Keratinocyte (primary cell): Measurements from ENCODE around the gene SCCPDH. TPM values are rescaled to one million over a fixed set of nuclear protein-coding genes. Genes with fewer than 3 reads are reported as not detected.

Experiments
- DNase-seq: peaks from one replicate; pipeline ENCODE4 v3.0.0-alpha.2; 2011; ENCODE audit warnings: low read depth, missing footprints, low spot score
- FAIRE-seq: peaks from 2 replicates; lab custom pipeline; 2011; peaks lifted over from hg19 to GRCh38; lab: Jason Lieb, UNC
- H2AFZ ChIP-seq: 2 replicates; pipeline ENCODE4 v1.6.0; 2012; ENCODE audit warnings: low read length, control low read depth, inconsistent platforms; ENCODE audit not compliant: control insufficient read depth
- H3K27ac ChIP-seq: 2 replicates; pipeline ENCODE4 v1.5.1; 2011; ENCODE audit warnings: low read length; ENCODE audit not compliant: control insufficient read depth, insufficient read depth
- H3K27me3 ChIP-seq: 3 replicates; pipeline ENCODE4 v1.6.0; 2011; ENCODE audit warnings: low read length; ENCODE audit not compliant: control insufficient read depth, insufficient read depth; ENCODE audit errors: extremely low read depth
- H3K36me3 ChIP-seq, 2 experiments: 2 replicates in 1 of 2; 3 replicates in 1 of 2; pipeline ENCODE4 v1.5.1; 2011; ENCODE audit warnings: low read length in 2 of 2, mild to moderate bottlenecking in 1 of 2; ENCODE audit not compliant: control insufficient read depth in 2 of 2, insufficient read depth in 2 of 2; ENCODE audit errors: extremely low read depth in 1 of 2
- H3K4me1 ChIP-seq: 3 replicates; pipeline ENCODE4 v1.5.1; 2011; ENCODE audit warnings: low read length; ENCODE audit not compliant: control insufficient read depth, insufficient read depth; ENCODE audit errors: extremely low read depth
- H3K4me2 ChIP-seq: 3 replicates; pipeline ENCODE4 v1.6.0; 2011; ENCODE audit warnings: low read depth, low read length; ENCODE audit not compliant: control insufficient read depth, insufficient read depth; ENCODE audit errors: extremely low read depth
- H3K4me3 ChIP-seq, 3 experiments: fragments of 200-600 bp in 1 of 3; sonication (generic) in 1 of 3; 2 replicates in 2 of 3; 3 replicates in 1 of 3; pipeline ENCODE4 v1.5.1; 2011 to 2016; ENCODE audit warnings: low read length in 3 of 3, mild to moderate bottlenecking in 3 of 3, control low read depth in 2 of 3, inconsistent platforms in 1 of 3, low read depth in 1 of 3, mixed read lengths in 1 of 3, mixed run types in 1 of 3, moderate library complexity in 1 of 3; ENCODE audit not compliant: control insufficient read depth in 2 of 3, insufficient read depth in 2 of 3; ENCODE audit errors: extremely low read depth in 1 of 3
- H3K79me2 ChIP-seq: 2 replicates; pipeline ENCODE4 v1.6.0; 2012; ENCODE audit warnings: low read length; ENCODE audit not compliant: control insufficient read depth, insufficient read depth
- H3K9ac ChIP-seq: 3 replicates; pipeline ENCODE4 v1.6.0; 2011; ENCODE audit warnings: low read length; ENCODE audit not compliant: control insufficient read depth, insufficient read depth; ENCODE audit errors: extremely low read depth
- H3K9me1 ChIP-seq: 3 replicates; pipeline ENCODE4 v1.6.0; 2011; ENCODE audit warnings: low read length; ENCODE audit not compliant: control insufficient read depth, insufficient read depth; ENCODE audit errors: extremely low read depth
- H3K9me3 ChIP-seq: 2 replicates; pipeline ENCODE4 v1.5.1; 2012; ENCODE audit warnings: low read depth, low read length; ENCODE audit not compliant: control insufficient read depth
- H4K20me1 ChIP-seq: 3 replicates; pipeline ENCODE4 v1.6.0; 2011; ENCODE audit warnings: low read length; ENCODE audit not compliant: control insufficient read depth, insufficient read depth; ENCODE audit errors: extremely low read depth
- EZH2 ChIP-seq: IDR thresholded peaks from one replicate; pipeline ENCODE4 v1.6.1; 2012; ENCODE audit warnings: inconsistent platforms, mild to moderate bottlenecking, low read length, moderate library complexity
- dilution Hi-C: fragments of 300-500 bp; cut with MboI; formaldehyde crosslinking; loops from one replicate; pipeline ENCODE4 v1.7.0; 2020; ENCODE audit warnings: low sequenced_read_pairs; ENCODE audit not compliant: extremely low pct_ligation_motif_present
- polyA plus RNA-seq, 5 experiments: library from polyadenylated mRNA; depleted of rRNA in 3 of 5; stranded (reverse) in 3 of 5; stranded (forward) in 1 of 5; unstranded in 1 of 5; fragments of >200 nt; gene quantifications; 1 replicate in 1 of 5; 2 replicates in 3 of 5; 3 replicates in 1 of 5; pipeline versions ENCODE4 v1.2.1 to v1.2.3, GENCODE V29; 2011 to 2012; ENCODE audit warnings: missing spikeins in 2 of 5, low read depth in 1 of 5, low replicate concordance in 1 of 5
- TF ChIP-seq, protein P1 (sequence below), 3 experiments: IDR thresholded peaks in 1 of 3; conservative IDR thresholded peaks in 1 of 3; optimal IDR thresholded peaks in 1 of 3; 2 replicates in 2 of 3; 3 replicates in 1 of 3; pipeline versions ENCODE3 to v1.5.1; 2011; ENCODE audit warnings: low read length in 3 of 3, mild to moderate bottlenecking in 3 of 3, moderate library complexity in 2 of 3, control low read depth in 1 of 3, inconsistent platforms in 1 of 3; ENCODE audit not compliant: insufficient read depth in 2 of 3; ENCODE audit errors: extremely low read depth in 1 of 3

Gene SCCPDH
- polyA plus RNA-seq, 1 donor (not counting 4 experiments of a cell fraction or from before 2014, with no cell fraction given) = 4.3 TPM

DNA sequence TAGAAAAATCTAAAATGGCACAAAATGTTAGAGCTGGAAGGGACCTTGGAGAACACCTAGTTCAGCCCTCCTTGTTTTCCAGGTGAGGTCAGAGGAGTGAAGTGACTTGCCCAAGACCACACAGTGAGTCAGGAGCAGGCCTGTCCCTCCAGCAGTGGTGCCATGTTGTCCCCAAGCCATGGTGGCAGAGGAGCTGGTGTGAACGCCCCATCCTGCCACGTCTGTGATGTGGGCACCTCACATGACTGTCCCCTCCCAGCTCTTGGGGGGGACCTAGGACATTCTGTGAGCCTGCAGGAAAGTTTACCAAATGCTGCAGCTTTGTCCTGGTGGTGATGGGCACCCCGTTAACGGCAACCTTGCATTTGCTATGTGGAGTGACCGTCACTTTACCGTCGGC is 66.2 kb downstream of the SCCPDH start:
- no peaks in the 10 kb centered on the region for H3K36me3 ChIP-seq
- FAIRE-seq (no peak), DNase-seq (no peak)
- dilution Hi-C loops = no loop called here
- peaks cover 5% of the 10 kb centered on the region for H3K9me3 ChIP-seq
- H3K4me1 ChIP-seq = peaks cover 11% of the 10 kb centered on the region
- H3K27ac ChIP-seq = no peak overlapping the region
- H3K4me2 ChIP-seq = no peak overlapping the region
- H3K9ac ChIP-seq = no peak overlapping the region
- H3K9me1 ChIP-seq = no peaks in the 10 kb centered on the region
- no peaks in the 10 kb centered on the region for H3K79me2 ChIP-seq
- no peaks in the 10 kb centered on the region for H3K27me3 ChIP-seq
- H2AFZ ChIP-seq = no peak overlapping the region
- TF ChIP-seq, protein P1, sequence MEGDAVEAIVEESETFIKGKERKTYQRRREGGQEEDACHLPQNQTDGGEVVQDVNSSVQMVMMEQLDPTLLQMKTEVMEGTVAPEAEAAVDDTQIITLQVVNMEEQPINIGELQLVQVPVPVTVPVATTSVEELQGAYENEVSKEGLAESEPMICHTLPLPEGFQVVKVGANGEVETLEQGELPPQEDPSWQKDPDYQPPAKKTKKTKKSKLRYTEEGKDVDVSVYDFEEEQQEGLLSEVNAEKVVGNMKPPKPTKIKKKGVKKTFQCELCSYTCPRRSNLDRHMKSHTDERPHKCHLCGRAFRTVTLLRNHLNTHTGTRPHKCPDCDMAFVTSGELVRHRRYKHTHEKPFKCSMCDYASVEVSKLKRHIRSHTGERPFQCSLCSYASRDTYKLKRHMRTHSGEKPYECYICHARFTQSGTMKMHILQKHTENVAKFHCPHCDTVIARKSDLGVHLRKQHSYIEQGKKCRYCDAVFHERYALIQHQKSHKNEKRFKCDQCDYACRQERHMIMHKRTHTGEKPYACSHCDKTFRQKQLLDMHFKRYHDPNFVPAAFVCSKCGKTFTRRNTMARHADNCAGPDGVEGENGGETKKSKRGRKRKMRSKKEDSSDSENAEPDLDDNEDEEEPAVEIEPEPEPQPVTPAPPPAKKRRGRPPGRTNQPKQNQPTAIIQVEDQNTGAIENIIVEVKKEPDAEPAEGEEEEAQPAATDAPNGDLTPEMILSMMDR (optimal IDR thresholded peaks at IDR 0.05 in 1 of 3, IDR thresholded peaks at IDR 0.05 in 1 of 3, conservative IDR thresholded peaks at IDR 0.05 in 1 of 3; ENCODE audit: extremely low read depth in 1 of 3, insufficient read depth in 2 of 3, low read length in 3 of 3) = no peak
- no peak for TF ChIP-seq EZH2
- H3K4me3 ChIP-seq = no peak overlapping the region
- no peaks in the 10 kb centered on the region for H4K20me1 ChIP-seq

DNA sequence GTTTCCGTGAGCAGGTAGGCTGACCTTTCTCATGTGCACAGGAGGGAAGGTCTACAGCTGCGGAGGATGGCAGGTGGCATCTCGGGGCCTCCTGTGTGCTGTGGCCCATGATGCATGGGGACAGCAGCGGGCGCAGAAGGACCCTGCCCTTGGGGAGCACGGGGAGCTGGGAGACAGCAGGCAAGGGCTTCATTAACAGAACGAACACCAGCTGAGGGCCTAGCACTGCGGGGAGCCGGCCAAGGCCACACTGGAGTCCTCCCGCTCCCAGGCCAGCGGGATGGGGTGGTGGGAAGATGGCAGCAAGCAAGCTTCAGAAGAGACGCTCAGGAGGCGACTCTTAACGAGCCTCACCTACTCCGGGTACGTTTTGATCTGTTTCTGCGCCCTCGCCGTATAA is 66.6 kb downstream of the SCCPDH start:
- H4K20me1 ChIP-seq = no peaks in the 10 kb centered on the region

More for the DNA sequence above, 66.6 kb downstream of the SCCPDH start:
- no peaks in the 10 kb centered on the region for H3K9me1 ChIP-seq
- H3K27me3 ChIP-seq = no peaks in the 10 kb centered on the region
- H3K4me1 ChIP-seq = peaks cover 15% of the 10 kb centered on the region
- no peak for DNase-seq
- H3K9ac ChIP-seq = no peak overlapping the region
- no peak overlapping the region for H2AFZ ChIP-seq
- no peak for FAIRE-seq
- H3K4me3 ChIP-seq = no peak overlapping the region
- H3K79me2 ChIP-seq = no peaks in the 10 kb centered on the region
- H3K4me2 ChIP-seq = no peak overlapping the region
- no peak overlapping the region for H3K27ac ChIP-seq
- dilution Hi-C loops = no loop called here
- TF ChIP-seq, protein P1 (optimal IDR thresholded peaks at IDR 0.05 in 1 of 3, IDR thresholded peaks at IDR 0.05 in 1 of 3, conservative IDR thresholded peaks at IDR 0.05 in 1 of 3; ENCODE audit: extremely low read depth in 1 of 3, insufficient read depth in 2 of 3, low read length in 3 of 3) = no peak
- no peak for TF ChIP-seq EZH2
- peaks cover under 1% of the 10 kb centered on the region for H3K9me3 ChIP-seq
- H3K36me3 ChIP-seq = no peaks in the 10 kb centered on the region
